ENCODE results near the gene AFDN. TPM values are rescaled to one million over a fixed set of nuclear protein-coding genes. Genes with fewer than 3 reads are reported as not detected.

AFDN gene
- total and polyA plus RNA-seq, 2 donors (not counting 1 experiment from before 2014, with no cell fraction given), result 21.0 to 57.1 TPM

GRCh38 chr6:167912494-167912893, 85.8 kb downstream of the AFDN start:
- TF ChIP-seq CTCF (conservative IDR thresholded peaks at IDR 0.05 in 1 of 2, IDR thresholded peaks at IDR 0.05 in 1 of 2; ENCODE audit: low read depth in 1 of 2, low read length in 2 of 2) (no peak), EZH2 (IDR thresholded peaks at IDR 0.05; ENCODE audit: low read length, missing control alignments) (no peak)
- no peak for DNase-seq (ENCODE audit: low read depth in 2 of 2)
- peaks cover 1% of the 10 kb centered on the region for H3K36me3 ChIP-seq (ENCODE audit: control insufficient read depth, insufficient read depth, low read length)

GRCh38 chr6:167913699-167914098, 87.0 kb downstream of the AFDN start:
- Histone ChIP-seq H3K9ac (ENCODE audit: insufficient read depth, low read length) (no peak overlapping the region), H2AFZ (ENCODE audit: low read length) (no peak overlapping the region), H3K4me3 (replicated peaks in 1 of 4; ENCODE audit: control extremely low read depth in 1 of 4, insufficient read depth in 1 of 4, low read depth in 3 of 4, low read length in 4 of 4) (no peak overlapping the region), H3K79me2 (ENCODE audit: control insufficient read depth, insufficient read depth, low read length) (no peaks in the 10 kb centered on the region), H3K4me1 (ENCODE audit: control insufficient read depth, extremely low read depth, insufficient read depth, low read length) (no peaks in the 10 kb centered on the region), H3K27ac (ENCODE audit: insufficient read depth, low read length) (no peak overlapping the region), H3K36me3 (ENCODE audit: control insufficient read depth, insufficient read depth, low read length) (peaks cover 1% of the 10 kb centered on the region), H4K20me1 (ENCODE audit: control insufficient read depth, extremely low read depth, insufficient read depth, low read length) (no peaks in the 10 kb centered on the region), H3K4me2 (ENCODE audit: extremely low read depth, insufficient read depth, low read length) (no peak overlapping the region), H3K27me3 (ENCODE audit: control insufficient read depth, insufficient read depth, low read length) (no peaks in the 10 kb centered on the region), H3K9me3 (ENCODE audit: control insufficient read depth, insufficient read depth, low read depth, low read length) (no peaks in the 10 kb centered on the region)
- no peak for TF ChIP-seq CTCF (conservative IDR thresholded peaks at IDR 0.05 in 1 of 2, IDR thresholded peaks at IDR 0.05 in 1 of 2; ENCODE audit: low read depth in 1 of 2, low read length in 2 of 2)
- TF ChIP-seq EZH2 (IDR thresholded peaks at IDR 0.05; ENCODE audit: low read length, missing control alignments), result no peak
- no peak for DNase-seq (ENCODE audit: low read depth in 2 of 2)

More at GRCh38 chr6:167912494-167912893, 85.8 kb downstream of the AFDN start:
- Histone ChIP-seq H3K9ac (ENCODE audit: insufficient read depth, low read length) (no peak overlapping the region), H3K27me3 (ENCODE audit: control insufficient read depth, insufficient read depth, low read length) (no peaks in the 10 kb centered on the region), H3K79me2 (ENCODE audit: control insufficient read depth, insufficient read depth, low read length) (no peaks in the 10 kb centered on the region), H3K27ac (ENCODE audit: insufficient read depth, low read length) (no peak overlapping the region), H3K4me3 (replicated peaks in 1 of 4; ENCODE audit: control extremely low read depth in 1 of 4, insufficient read depth in 1 of 4, low read depth in 3 of 4, low read length in 4 of 4) (no peak overlapping the region), H4K20me1 (ENCODE audit: control insufficient read depth, extremely low read depth, insufficient read depth, low read length) (no peaks in the 10 kb centered on the region), H3K9me3 (ENCODE audit: control insufficient read depth, insufficient read depth, low read depth, low read length) (no peaks in the 10 kb centered on the region), H2AFZ (ENCODE audit: low read length) (no peak overlapping the region), H3K4me2 (ENCODE audit: extremely low read depth, insufficient read depth, low read length) (no peak overlapping the region), H3K4me1 (ENCODE audit: control insufficient read depth, extremely low read depth, insufficient read depth, low read length) (no peaks in the 10 kb centered on the region)

- Histone ChIP-seq H3K4me2 (ENCODE audit: extremely low read depth, insufficient read depth, low read length) (no peak overlapping the region), H3K9ac (ENCODE audit: insufficient read depth, low read length) (no peak overlapping the region), H3K4me3 (replicated peaks in 1 of 4; ENCODE audit: control extremely low read depth in 1 of 4, insufficient read depth in 1 of 4, low read depth in 3 of 4, low read length in 4 of 4) (no peak overlapping the region), H3K36me3 (ENCODE audit: control insufficient read depth, insufficient read depth, low read length) (peaks cover 1% of the 10 kb centered on the region), H4K20me1 (ENCODE audit: control insufficient read depth, extremely low read depth, insufficient read depth, low read length) (no peaks in the 10 kb centered on the region), H3K79me2 (ENCODE audit: control insufficient read depth, insufficient read depth, low read length) (no peaks in the 10 kb centered on the region), H3K9me3 (ENCODE audit: control insufficient read depth, insufficient read depth, low read depth, low read length) (no peaks in the 10 kb centered on the region), H2AFZ (ENCODE audit: low read length) (no peak overlapping the region), H3K4me1 (ENCODE audit: control insufficient read depth, extremely low read depth, insufficient read depth, low read length) (no peaks in the 10 kb centered on the region), H3K27me3 (ENCODE audit: control insufficient read depth, insufficient read depth, low read length) (no peaks in the 10 kb centered on the region), H3K27ac (ENCODE audit: insufficient read depth, low read length) (no peak overlapping the region)
- TF ChIP-seq CTCF (conservative IDR thresholded peaks at IDR 0.05 in 1 of 2, IDR thresholded peaks at IDR 0.05 in 1 of 2; ENCODE audit: low read depth in 1 of 2, low read length in 2 of 2) (no peak), EZH2 (IDR thresholded peaks at IDR 0.05; ENCODE audit: low read length, missing control alignments) (no peak)
- DNase-seq (ENCODE audit: low read depth in 2 of 2), result no peak
These were observed 88.4 kb downstream of the AFDN start for GRCh38 chr6:167915139-167915538.
